Inflammatory macrophage treated with lipopolysaccharide for 1 hour (primary cell): ENCODE data around the gene FAM53B.
"Not testable (repeated sequence)": the region's sequence is repeated elsewhere in the genome, so short reads cannot be mapped to it uniquely, and the experiment has no call there.

Experiments used
- DNase-seq, 2 donors: peaks; one replicate each; pipeline ENCODE4 v3.0.0-alpha.2; 2020 to 2022

Gene FAM53B

GRCh38 chr10:124626759-124627380 lies 117.3 kb downstream of the FAM53B start:
- DNase-seq, result no peak

GRCh38 chr10:124625831-124626238 lies 118.3 kb downstream of the FAM53B start:
- no peak for DNase-seq

- no peak for DNase-seq
Measured at GRCh38 chr10:124624895-124625294, 119.3 kb downstream of the FAM53B start.

- no peak for DNase-seq
Measured at GRCh38 chr10:124624466-124624865, 119.7 kb downstream of the FAM53B start.

GRCh38 chr10:124624006-124624405 lies 120.2 kb downstream of the FAM53B start:
- DNase-seq, result no peak

GRCh38 chr10:124622866-124623536 lies 121.2 kb downstream of the FAM53B start:
- DNase-seq, result no peak

- no peak for DNase-seq
Measured at GRCh38 chr10:124622158-124622557, 122.0 kb downstream of the FAM53B start.

GRCh38 chr10:124621637-124622036 lies 122.5 kb downstream of the FAM53B start:
- no peak for DNase-seq

GRCh38 chr10:124619802-124620490 lies 124.2 kb downstream of the FAM53B start:
- DNase-seq, result peak; percentile 20 to 35

- DNase-seq, result no peak
Measured at GRCh38 chr10:124619195-124619594, 125.0 kb downstream of the FAM53B start.

- DNase-seq, result no peak
Measured at GRCh38 chr10:124618470-124619073, 125.6 kb downstream of the FAM53B start.

- DNase-seq, result no peak
Measured at GRCh38 chr10:124616836-124617130, 127.4 kb downstream of the FAM53B start.

GRCh38 chr10:124616040-124616835 lies 127.9 kb downstream of the FAM53B start:
- DNase-seq, result no peak

- DNase-seq, result no peak
Measured at GRCh38 chr10:124615259-124615658, 128.9 kb downstream of the FAM53B start.

GRCh38 chr10:124614003-124614659 lies 130.0 kb downstream of the FAM53B start:
- DNase-seq, result no peak

GRCh38 chr10:124612611-124613498 lies 131.3 kb downstream of the FAM53B start:
- DNase-seq, result no peak

GRCh38 chr10:124611738-124612137 lies 132.4 kb downstream of the FAM53B start:
- peak; percentile 48 to 57 for DNase-seq

- DNase-seq, result not testable (repeated sequence)
Measured at GRCh38 chr10:124610851-124611250, 133.3 kb downstream of the FAM53B start.

GRCh38 chr10:124610186-124610585 lies 134.0 kb downstream of the FAM53B start:
- DNase-seq, result not testable (repeated sequence)

GRCh38 chr10:124609698-124610097 lies 134.5 kb downstream of the FAM53B start:
- no peak for DNase-seq

GRCh38 chr10:124608093-124608721 lies 136.0 kb downstream of the FAM53B start:
- no peak for DNase-seq
